Measurements from ENCODE around the gene PRR22. TPM values are rescaled to one million over a fixed set of nuclear protein-coding genes. Genes with fewer than 3 reads are reported as not detected.

Gene PRR22
- total and polyA plus RNA-seq, 2 experiments from 2014 or later, result 0.13 to 2.9 TPM

DNA sequence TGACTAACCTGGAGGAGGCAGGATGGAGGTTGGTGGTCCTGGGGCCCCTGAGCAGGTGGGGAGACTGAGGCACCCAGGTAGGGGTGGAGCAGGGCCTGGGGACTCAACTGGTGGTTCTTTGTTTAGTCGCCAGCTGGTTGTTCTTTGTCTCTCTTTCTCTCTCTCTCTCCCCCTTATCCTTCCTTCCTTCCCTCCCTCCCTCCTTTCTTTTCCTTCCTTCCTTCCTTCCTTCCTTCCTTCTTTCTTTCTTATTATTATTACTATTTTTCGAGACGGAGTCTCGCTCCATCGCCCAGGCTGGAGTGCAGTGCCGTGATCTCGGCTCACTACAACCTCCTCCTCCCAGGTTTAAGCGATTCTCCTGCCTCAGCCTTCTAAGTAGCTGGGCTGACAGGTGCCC lies 13.7 kb upstream of the PRR22 start:
- peaks cover 9% of the 10 kb centered on the region for H3K4me1 ChIP-seq (ENCODE audit: insufficient read depth)
- no peaks in the 10 kb centered on the region for H3K9me3 ChIP-seq (ENCODE audit: low read depth)
- no peak overlapping the region for H2AFZ ChIP-seq
- H3K27me3 ChIP-seq, result no peaks in the 10 kb centered on the region
- no peaks in the 10 kb centered on the region for H3K36me3 ChIP-seq (replicated peaks; ENCODE audit: insufficient read depth, low read depth)
- 90% methylated on average over 8 of the region's 8 CpGs for WGBS (ENCODE audit: low lambda C conversion rate, missing lambda C conversion rate)
- H3K9me2 ChIP-seq (replicated peaks; ENCODE audit: insufficient read depth), result no peaks in the 10 kb centered on the region
- H3K4me3 ChIP-seq, result no peak overlapping the region
- no peaks in the 10 kb centered on the region for H4K20me1 ChIP-seq (ENCODE audit: insufficient read depth, poor library complexity, severe bottlenecking)
- DNase-seq (ENCODE audit: low spot score), result no peak
- TF ChIP-seq, protein P1, sequence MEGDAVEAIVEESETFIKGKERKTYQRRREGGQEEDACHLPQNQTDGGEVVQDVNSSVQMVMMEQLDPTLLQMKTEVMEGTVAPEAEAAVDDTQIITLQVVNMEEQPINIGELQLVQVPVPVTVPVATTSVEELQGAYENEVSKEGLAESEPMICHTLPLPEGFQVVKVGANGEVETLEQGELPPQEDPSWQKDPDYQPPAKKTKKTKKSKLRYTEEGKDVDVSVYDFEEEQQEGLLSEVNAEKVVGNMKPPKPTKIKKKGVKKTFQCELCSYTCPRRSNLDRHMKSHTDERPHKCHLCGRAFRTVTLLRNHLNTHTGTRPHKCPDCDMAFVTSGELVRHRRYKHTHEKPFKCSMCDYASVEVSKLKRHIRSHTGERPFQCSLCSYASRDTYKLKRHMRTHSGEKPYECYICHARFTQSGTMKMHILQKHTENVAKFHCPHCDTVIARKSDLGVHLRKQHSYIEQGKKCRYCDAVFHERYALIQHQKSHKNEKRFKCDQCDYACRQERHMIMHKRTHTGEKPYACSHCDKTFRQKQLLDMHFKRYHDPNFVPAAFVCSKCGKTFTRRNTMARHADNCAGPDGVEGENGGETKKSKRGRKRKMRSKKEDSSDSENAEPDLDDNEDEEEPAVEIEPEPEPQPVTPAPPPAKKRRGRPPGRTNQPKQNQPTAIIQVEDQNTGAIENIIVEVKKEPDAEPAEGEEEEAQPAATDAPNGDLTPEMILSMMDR (IDR thresholded peaks at IDR 0.05; ENCODE audit: poor library complexity), result no peak
- H3K79me2 ChIP-seq, result no peaks in the 10 kb centered on the region
- H3K27ac ChIP-seq, result no peak overlapping the region
- no peak overlapping the region for H3K4me2 ChIP-seq

DNA sequence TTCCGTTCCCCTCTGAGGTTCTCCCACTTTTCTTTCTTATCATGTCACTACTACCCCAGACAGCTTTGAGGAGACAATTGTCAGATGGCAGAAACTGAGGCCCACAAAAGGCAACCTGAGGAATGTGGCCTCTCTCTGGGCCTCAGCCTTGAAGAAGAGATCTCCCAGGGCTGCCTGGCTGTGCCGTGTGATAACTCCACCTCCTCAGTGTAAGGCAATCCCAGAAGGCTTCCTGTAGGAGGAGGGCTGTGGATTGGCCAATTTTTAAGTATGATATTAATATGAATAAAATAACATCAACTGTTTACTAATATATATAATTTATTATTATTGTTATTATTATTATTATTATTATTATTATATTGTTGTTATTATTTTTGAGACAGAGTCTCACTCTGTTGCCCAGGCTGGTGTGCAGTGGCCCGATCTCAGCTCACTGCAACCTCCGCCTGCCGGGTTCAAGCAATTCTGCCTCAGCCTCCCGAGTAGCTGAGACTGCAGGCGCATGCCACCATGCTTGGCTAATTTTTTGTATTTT lies 10.9 kb upstream of the PRR22 start:
- no peak overlapping the region for H2AFZ ChIP-seq
- H3K27ac ChIP-seq, result no peak overlapping the region
- H3K4me3 ChIP-seq, result no peak overlapping the region
- H4K20me1 ChIP-seq (ENCODE audit: insufficient read depth, poor library complexity, severe bottlenecking), result no peaks in the 10 kb centered on the region
- 96% methylated on average over 7 of the region's 7 CpGs for WGBS (ENCODE audit: low lambda C conversion rate, missing lambda C conversion rate)
- H3K79me2 ChIP-seq, result no peaks in the 10 kb centered on the region
- H3K9me2 ChIP-seq (replicated peaks; ENCODE audit: insufficient read depth), result no peaks in the 10 kb centered on the region
- peak; percentile 1 for DNase-seq (ENCODE audit: low spot score)
- no peak overlapping the region for H3K4me2 ChIP-seq
- no peaks in the 10 kb centered on the region for H3K27me3 ChIP-seq
- TF ChIP-seq EZH2 (IDR thresholded peaks at IDR 0.05; ENCODE audit: borderline replicate concordance), result no peak
- H3K36me3 ChIP-seq (replicated peaks; ENCODE audit: insufficient read depth, low read depth), result no peaks in the 10 kb centered on the region
- no peaks in the 10 kb centered on the region for H3K4me1 ChIP-seq (ENCODE audit: insufficient read depth)
- H3K9me3 ChIP-seq (ENCODE audit: low read depth), result no peaks in the 10 kb centered on the region

DNA sequence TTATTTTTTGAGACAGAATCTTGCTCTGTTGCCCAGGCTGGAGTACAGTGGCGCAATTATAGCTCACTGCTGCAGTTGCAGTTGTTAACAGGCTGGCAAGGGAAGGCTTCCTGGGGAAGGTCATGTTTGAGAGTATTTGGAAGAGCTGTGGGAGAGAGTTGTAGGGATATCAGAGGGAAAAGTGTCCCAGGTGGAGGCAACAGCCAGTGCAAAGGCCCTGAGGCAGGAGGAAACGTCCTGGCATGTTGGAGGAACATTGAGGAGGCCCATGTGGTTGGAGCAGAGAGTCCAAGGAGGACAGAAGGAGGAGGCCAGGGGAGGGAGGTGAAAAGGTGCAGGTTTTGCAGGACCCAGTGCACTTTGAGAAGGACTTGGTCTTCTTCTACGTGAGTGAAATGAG lies 8.6 kb upstream of the PRR22 start:
- no peak for DNase-seq (ENCODE audit: low spot score)
- Histone ChIP-seq H3K4me3 (no peak overlapping the region), H3K36me3 (replicated peaks; ENCODE audit: insufficient read depth, low read depth) (no peaks in the 10 kb centered on the region), H3K9me2 (replicated peaks; ENCODE audit: insufficient read depth) (no peaks in the 10 kb centered on the region), H2AFZ (no peak overlapping the region), H3K9me3 (ENCODE audit: low read depth) (no peaks in the 10 kb centered on the region), H3K79me2 (peaks cover 4% of the 10 kb centered on the region), H3K27ac (no peak overlapping the region), H3K4me1 (ENCODE audit: insufficient read depth) (peaks cover 5% of the 10 kb centered on the region), H3K27me3 (no peaks in the 10 kb centered on the region), H4K20me1 (ENCODE audit: insufficient read depth, poor library complexity, severe bottlenecking) (peaks cover 4% of the 10 kb centered on the region), H3K4me2 (no peak overlapping the region)
- TF ChIP-seq, protein P1 (IDR thresholded peaks at IDR 0.05; ENCODE audit: poor library complexity), result no peak
- TF ChIP-seq EZH2phosphoT487 (IDR thresholded peaks at IDR 0.05; ENCODE audit: low read depth, severe bottlenecking, unreplicated experiment), result no peak
- TF ChIP-seq EZH2 (IDR thresholded peaks at IDR 0.05; ENCODE audit: borderline replicate concordance), result no peak
- WGBS (ENCODE audit: low lambda C conversion rate, missing lambda C conversion rate), result 96% methylated on average over 3 of the region's 3 CpGs

DNA sequence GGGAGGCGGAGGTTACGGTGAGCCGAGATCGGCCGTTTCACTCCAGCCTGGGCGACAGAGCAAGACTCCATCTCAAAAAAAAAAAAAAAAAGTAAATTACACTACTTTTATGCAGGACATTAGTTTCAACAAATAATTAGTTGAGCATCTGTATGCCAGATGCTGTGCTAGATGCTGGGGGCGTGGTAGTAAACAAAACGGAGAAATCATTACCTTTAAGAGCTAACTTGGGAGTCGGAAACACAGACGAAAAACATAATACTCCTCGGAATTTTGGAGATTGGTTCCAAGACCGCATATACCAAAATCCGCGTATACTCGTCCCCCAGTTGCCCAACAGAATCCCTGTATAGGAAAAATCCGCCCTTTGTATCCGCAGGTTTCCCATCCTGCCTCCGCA lies 7.7 kb upstream of the PRR22 start:
- WGBS (ENCODE audit: low lambda C conversion rate, missing lambda C conversion rate), result 92% methylated on average over 18 of the region's 18 CpGs
- peaks cover 4% of the 10 kb centered on the region for H3K79me2 ChIP-seq
- DNase-seq (ENCODE audit: low spot score), result no peak
- TF ChIP-seq EZH2phosphoT487 (IDR thresholded peaks at IDR 0.05; ENCODE audit: low read depth, severe bottlenecking, unreplicated experiment) (no peak), EZH2 (IDR thresholded peaks at IDR 0.05; ENCODE audit: borderline replicate concordance) (no peak)
- TF ChIP-seq, protein P1 (IDR thresholded peaks at IDR 0.05; ENCODE audit: poor library complexity), result no peak
- H3K36me3 ChIP-seq (replicated peaks; ENCODE audit: insufficient read depth, low read depth), result no peaks in the 10 kb centered on the region
- H4K20me1 ChIP-seq (ENCODE audit: insufficient read depth, poor library complexity, severe bottlenecking), result peaks cover 4% of the 10 kb centered on the region
- H3K9me2 ChIP-seq (replicated peaks; ENCODE audit: insufficient read depth), result no peaks in the 10 kb centered on the region
- H3K27ac ChIP-seq, result no peak overlapping the region
- no peak overlapping the region for H3K4me2 ChIP-seq
- H3K4me1 ChIP-seq (ENCODE audit: insufficient read depth), result peaks cover 5% of the 10 kb centered on the region
- H3K4me3 ChIP-seq, result no peak overlapping the region
- H3K9me3 ChIP-seq (ENCODE audit: low read depth), result no peaks in the 10 kb centered on the region
- no peaks in the 10 kb centered on the region for H3K27me3 ChIP-seq
- H2AFZ ChIP-seq, result no peak overlapping the region

All from hepatocyte (in vitro differentiated cells).